ENCODE results near the gene MYB.

The MYB gene

DNA sequence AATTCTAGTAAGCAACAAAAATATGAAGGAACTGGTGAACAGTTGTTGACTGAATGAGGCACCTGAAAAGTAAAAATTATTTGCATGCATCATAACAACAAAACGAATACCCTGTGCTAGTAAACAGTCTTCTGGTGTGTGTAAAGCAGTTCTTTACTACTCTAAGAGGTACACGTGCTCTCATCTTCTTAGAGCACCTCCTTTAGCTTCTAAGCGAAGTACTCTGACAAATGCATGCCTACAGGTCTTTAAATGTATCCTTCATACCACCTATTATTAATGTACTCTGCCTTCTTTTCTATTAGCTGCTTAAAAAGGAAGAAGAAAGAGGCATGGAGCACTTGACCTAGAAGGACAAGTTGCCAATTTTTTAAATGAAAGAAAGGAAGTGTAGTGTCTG lies 32.2 kb upstream of the MYB start:
- CTCF ChIA-PET: interaction anchor here (0.6 to 1.3 kb wide), 2 partner anchors 14 to 203 kb away, joined by 3 to 5 read pairs; no protein-coding TSS in a partner anchor
- Histone ChIP-seq H3K4me3 (ENCODE audit: low read depth, low read length) (no peak overlapping the region), H3K4me1 (ENCODE audit: control insufficient read depth, insufficient read depth, low read length) (no peaks in the 10 kb centered on the region), H3K27ac (ENCODE audit: extremely low read depth, low read depth, low read length) (no peak overlapping the region), H3K9me3 (ENCODE audit: control insufficient read depth, insufficient read depth, low read depth, low read length) (no peaks in the 10 kb centered on the region), H3K36me3 (ENCODE audit: control insufficient read depth in 2 of 2, insufficient read depth in 1 of 2, low read length in 2 of 2) (no peaks in the 10 kb centered on the region)
- POLR2A ChIA-PET: no interaction called here
- no peak for TF ChIP-seq REPIN1 (tag by site-specific recombination; IDR thresholded peaks at IDR 0.05; ENCODE audit: low read depth)
- TF ChIP-seq ZFP41 (tag by site-specific recombination; IDR thresholded peaks at IDR 0.05; ENCODE audit: borderline replicate concordance): no peak
- TF ChIP-seq ZNF211 (tag by site-specific recombination; IDR thresholded peaks at IDR 0.05; ENCODE audit: low read depth): no peak
- no peak for TF ChIP-seq ZNF302 (tag by site-specific recombination; IDR thresholded peaks at IDR 0.05; ENCODE audit: low read depth)
- no peak for TF ChIP-seq ZNF521 (tag by site-specific recombination; IDR thresholded peaks at IDR 0.05)
- TF ChIP-seq MEIS1 (CRISPR knock-in tag; IDR thresholded peaks at IDR 0.05; ENCODE audit: borderline replicate concordance): no peak
- TF ChIP-seq ZSCAN16 (tag by site-specific recombination; IDR thresholded peaks at IDR 0.05): no peak
- no peak for TF ChIP-seq ZNF174 (tag by site-specific recombination; IDR thresholded peaks at IDR 0.05)
- TF ChIP-seq ZFP69B (tag by site-specific recombination; IDR thresholded peaks at IDR 0.05): no peak
- TF ChIP-seq HOXD13 (CRISPR knock-in tag; IDR thresholded peaks at IDR 0.05; ENCODE audit: borderline replicate concordance): no peak
- no peak for TF ChIP-seq ZNF560 (tag by site-specific recombination; IDR thresholded peaks at IDR 0.05; ENCODE audit: borderline replicate concordance)

DNA sequence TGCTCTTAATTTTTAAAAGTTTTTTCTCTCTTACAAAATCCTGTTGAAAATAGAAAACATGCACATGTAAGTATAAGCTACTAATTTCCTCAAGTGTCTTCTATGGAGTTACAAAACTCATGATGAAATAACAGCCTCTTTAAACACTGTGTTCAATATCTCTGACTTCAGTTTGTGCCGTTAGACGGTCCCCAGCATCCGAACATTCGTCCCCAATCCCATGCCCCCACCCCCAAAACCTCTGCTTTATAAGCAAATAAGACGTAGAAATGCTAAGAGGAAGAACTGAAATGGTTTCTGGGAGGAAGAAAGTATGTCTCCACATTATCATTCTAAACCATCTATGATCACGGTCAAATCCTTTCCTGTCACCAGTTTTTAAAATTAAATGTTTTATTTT lies 31.7 kb upstream of the MYB start:
- CTCF ChIA-PET: interaction anchor here (0.6 to 1.3 kb wide), 4 partner anchors 9 to 273 kb away, joined by 3 to 5 read pairs (median 3); no protein-coding TSS in a partner anchor
- TF ChIP-seq, protein P1, sequence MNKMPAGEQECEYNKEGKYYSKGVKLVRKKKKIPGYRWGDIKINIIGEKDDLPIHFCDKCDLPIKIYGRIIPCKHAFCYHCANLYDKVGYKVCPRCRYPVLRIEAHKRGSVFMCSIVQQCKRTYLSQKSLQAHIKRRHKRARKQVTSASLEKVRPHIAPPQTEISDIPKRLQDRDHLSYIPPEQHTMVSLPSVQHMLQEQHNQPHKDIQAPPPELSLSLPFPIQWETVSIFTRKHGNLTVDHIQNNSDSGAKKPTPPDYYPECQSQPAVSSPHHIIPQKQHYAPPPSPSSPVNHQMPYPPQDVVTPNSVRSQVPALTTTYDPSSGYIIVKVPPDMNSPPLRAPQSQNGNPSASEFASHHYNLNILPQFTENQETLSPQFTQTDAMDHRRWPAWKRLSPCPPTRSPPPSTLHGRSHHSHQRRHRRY (tag by site-specific recombination; IDR thresholded peaks at IDR 0.05): no peak
- TF ChIP-seq ZEB2 (tag by site-specific recombination; IDR thresholded peaks at IDR 0.05) (no peak), ZNF514 (tag by site-specific recombination; IDR thresholded peaks at IDR 0.05) (no peak), ZNF37A (tag by site-specific recombination; IDR thresholded peaks at IDR 0.05) (no peak), ZNF549 (tag by site-specific recombination; IDR thresholded peaks at IDR 0.05) (no peak), OVOL3 (tag by site-specific recombination; IDR thresholded peaks at IDR 0.05) (no peak), ZNF792 (tag by site-specific recombination; IDR thresholded peaks at IDR 0.05) (no peak), ZNF214 (tag by site-specific recombination; IDR thresholded peaks at IDR 0.05; ENCODE audit: borderline replicate concordance) (no peak), ZBTB20 (tag by site-specific recombination; IDR thresholded peaks at IDR 0.05) (no peak), REPIN1 (tag by site-specific recombination; IDR thresholded peaks at IDR 0.05; ENCODE audit: low read depth) (no peak), ZNF433 (tag by site-specific recombination; IDR thresholded peaks at IDR 0.05; ENCODE audit: low read depth) (no peak), ZNF677 (tag by site-specific recombination; IDR thresholded peaks at IDR 0.05) (no peak), ZNF843 (tag by site-specific recombination; IDR thresholded peaks at IDR 0.05) (no peak)
- TF ChIP-seq, protein P2, sequence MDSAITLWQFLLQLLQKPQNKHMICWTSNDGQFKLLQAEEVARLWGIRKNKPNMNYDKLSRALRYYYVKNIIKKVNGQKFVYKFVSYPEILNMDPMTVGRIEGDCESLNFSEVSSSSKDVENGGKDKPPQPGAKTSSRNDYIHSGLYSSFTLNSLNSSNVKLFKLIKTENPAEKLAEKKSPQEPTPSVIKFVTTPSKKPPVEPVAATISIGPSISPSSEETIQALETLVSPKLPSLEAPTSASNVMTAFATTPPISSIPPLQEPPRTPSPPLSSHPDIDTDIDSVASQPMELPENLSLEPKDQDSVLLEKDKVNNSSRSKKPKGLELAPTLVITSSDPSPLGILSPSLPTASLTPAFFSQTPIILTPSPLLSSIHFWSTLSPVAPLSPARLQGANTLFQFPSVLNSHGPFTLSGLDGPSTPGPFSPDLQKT (IDR thresholded peaks at IDR 0.05; ENCODE audit: borderline replicate concordance, low read depth, low read length): no peak

More for the DNA sequence above, 31.7 kb upstream of the MYB start:
- Histone ChIP-seq H3K4me3 (ENCODE audit: low read depth, low read length) (no peak overlapping the region), H3K9me3 (ENCODE audit: control insufficient read depth, insufficient read depth, low read depth, low read length) (no peaks in the 10 kb centered on the region), H3K27ac (ENCODE audit: extremely low read depth, low read depth, low read length) (no peak overlapping the region), H3K36me3 (ENCODE audit: control insufficient read depth in 2 of 2, insufficient read depth in 1 of 2, low read length in 2 of 2) (no peaks in the 10 kb centered on the region), H3K4me1 (ENCODE audit: control insufficient read depth, insufficient read depth, low read length) (no peaks in the 10 kb centered on the region)
- POLR2A ChIA-PET: no interaction called here

All from HEK293 (cell line).